ENCODE results near the gene CSNK1G1.

DNA sequence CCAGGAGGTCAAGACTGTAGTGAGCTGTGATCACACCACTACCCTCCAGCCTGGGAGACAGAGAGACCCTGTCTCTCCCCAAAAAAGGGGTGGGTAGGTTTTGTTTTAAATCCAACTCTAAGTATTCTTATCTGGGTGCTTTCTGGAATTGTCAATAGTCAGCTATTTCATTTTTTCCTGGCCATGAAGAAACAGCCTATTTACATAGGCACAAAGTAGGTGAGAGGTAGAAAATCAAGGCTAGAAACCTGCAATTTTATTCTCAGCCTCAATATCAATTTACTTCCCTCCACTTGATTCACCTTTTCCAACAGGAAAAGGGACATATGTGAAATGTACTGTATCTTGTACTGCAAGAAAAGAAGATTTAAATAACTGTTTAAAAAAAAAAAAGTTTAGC is 45.9 kb downstream of the CSNK1G1 start:
- TF ChIP-seq, protein P1, sequence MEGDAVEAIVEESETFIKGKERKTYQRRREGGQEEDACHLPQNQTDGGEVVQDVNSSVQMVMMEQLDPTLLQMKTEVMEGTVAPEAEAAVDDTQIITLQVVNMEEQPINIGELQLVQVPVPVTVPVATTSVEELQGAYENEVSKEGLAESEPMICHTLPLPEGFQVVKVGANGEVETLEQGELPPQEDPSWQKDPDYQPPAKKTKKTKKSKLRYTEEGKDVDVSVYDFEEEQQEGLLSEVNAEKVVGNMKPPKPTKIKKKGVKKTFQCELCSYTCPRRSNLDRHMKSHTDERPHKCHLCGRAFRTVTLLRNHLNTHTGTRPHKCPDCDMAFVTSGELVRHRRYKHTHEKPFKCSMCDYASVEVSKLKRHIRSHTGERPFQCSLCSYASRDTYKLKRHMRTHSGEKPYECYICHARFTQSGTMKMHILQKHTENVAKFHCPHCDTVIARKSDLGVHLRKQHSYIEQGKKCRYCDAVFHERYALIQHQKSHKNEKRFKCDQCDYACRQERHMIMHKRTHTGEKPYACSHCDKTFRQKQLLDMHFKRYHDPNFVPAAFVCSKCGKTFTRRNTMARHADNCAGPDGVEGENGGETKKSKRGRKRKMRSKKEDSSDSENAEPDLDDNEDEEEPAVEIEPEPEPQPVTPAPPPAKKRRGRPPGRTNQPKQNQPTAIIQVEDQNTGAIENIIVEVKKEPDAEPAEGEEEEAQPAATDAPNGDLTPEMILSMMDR (IDR thresholded peaks at IDR 0.05), result no peak
- no peak for TF ChIP-seq POLR2A (IDR thresholded peaks at IDR 0.05)
